H9 (cell line): ENCODE results near the gene ACAD9. TPM values are rescaled to one million over a fixed set of nuclear protein-coding genes. Genes with fewer than 3 reads are reported as not detected.

Experiments used
- DNase-seq: peaks from one replicate; pipeline ENCODE4 v3.0.0-alpha.2; 2017
- H2AFZ ChIP-seq: one replicate; pipeline ENCODE4 v1.6.1; 2013; ENCODE audit warnings: mild to moderate bottlenecking, low read length, control low read depth, moderate library complexity
- H2AK5ac ChIP-seq: 2 replicates; pipeline ENCODE4 v1.6.1; 2013; ENCODE audit warnings: low read length, control low read depth, mixed read lengths; ENCODE audit not compliant: insufficient read length
- H2BK120ac ChIP-seq: one replicate; pipeline ENCODE4 v1.6.1; 2013; ENCODE audit warnings: low read depth, mild to moderate bottlenecking, low read length, control low read depth, inconsistent platforms; ENCODE audit not compliant: poor library complexity, severe bottlenecking
- H2BK12ac ChIP-seq: 2 replicates; pipeline ENCODE4 v1.6.1; 2013; ENCODE audit warnings: low read length, control low read depth, mixed read lengths, low read depth; ENCODE audit not compliant: insufficient read length
- H2BK15ac ChIP-seq: 2 replicates; pipeline ENCODE4 v1.6.1; 2013; ENCODE audit warnings: low read depth, low read length, control low read depth
- H2BK20ac ChIP-seq: one replicate; pipeline ENCODE4 v1.6.1; 2013; ENCODE audit warnings: low read depth, mild to moderate bottlenecking, low read length, control low read depth, inconsistent platforms; ENCODE audit not compliant: poor library complexity, severe bottlenecking
- H2BK5ac ChIP-seq: 2 replicates; pipeline ENCODE4 v1.6.1; 2013; ENCODE audit warnings: low read length, control low read depth, mixed read lengths; ENCODE audit not compliant: insufficient read length
- H3K14ac ChIP-seq: 2 replicates; pipeline ENCODE4 v1.6.1; 2013; ENCODE audit warnings: low read length, control low read depth; ENCODE audit not compliant: insufficient read depth
- H3K18ac ChIP-seq: 2 replicates; pipeline ENCODE4 v1.6.1; 2013; ENCODE audit warnings: low read depth, mild to moderate bottlenecking, mixed read lengths, low read length, control low read depth; ENCODE audit not compliant: insufficient read length
- H3K23ac ChIP-seq: 2 replicates; pipeline ENCODE4 v1.6.1; 2013; ENCODE audit warnings: low read length, control low read depth, mixed read lengths, low read depth; ENCODE audit not compliant: insufficient read length
- H3K23me2 ChIP-seq: 2 replicates; pipeline ENCODE4 v1.6.1; 2013; ENCODE audit warnings: low read depth, mild to moderate bottlenecking, mixed read lengths, low read length, control low read depth; ENCODE audit not compliant: insufficient read length, poor library complexity, severe bottlenecking
- H3K27ac ChIP-seq: 2 replicates; pipeline ENCODE4 v1.5.1; 2013; ENCODE audit warnings: low read length, control low read depth, mixed read lengths, low read depth; ENCODE audit not compliant: insufficient read length
- H3K27me3 ChIP-seq: 2 replicates; pipeline ENCODE4 v1.6.1; 2013; ENCODE audit warnings: low read length, control low read depth, inconsistent platforms; ENCODE audit not compliant: insufficient read depth
- H3K4ac ChIP-seq: 2 replicates; pipeline ENCODE4 v1.6.1; 2013; ENCODE audit warnings: low read depth, mild to moderate bottlenecking, control low read depth, inconsistent platforms, low read length, moderate library complexity
- H3K4me1 ChIP-seq: 2 replicates; pipeline ENCODE4 v1.6.1; 2013; ENCODE audit warnings: low read length, control low read depth, inconsistent platforms; ENCODE audit not compliant: insufficient read depth
- H3K4me2 ChIP-seq: 2 replicates; pipeline ENCODE4 v1.6.1; 2013; ENCODE audit warnings: low read length, control low read depth, mixed read lengths; ENCODE audit not compliant: insufficient read length, insufficient read depth
- H3K56ac ChIP-seq: 2 replicates; pipeline ENCODE4 v1.6.1; 2013; ENCODE audit warnings: low read depth, mild to moderate bottlenecking, mixed read lengths, low read length, control low read depth; ENCODE audit not compliant: insufficient read length
- H3K79me1 ChIP-seq: 2 replicates; pipeline ENCODE4 v1.6.1; 2013; ENCODE audit warnings: low read depth, mild to moderate bottlenecking, moderate library complexity, low read length, control low read depth, inconsistent platforms; ENCODE audit not compliant: insufficient read depth, poor library complexity, severe bottlenecking
- H3K79me2 ChIP-seq: 2 replicates; pipeline ENCODE4 v1.6.1; 2013; ENCODE audit warnings: low read length, control low read depth, inconsistent platforms; ENCODE audit not compliant: insufficient read depth
- H3K9ac ChIP-seq: 2 replicates; pipeline ENCODE4 v1.6.1; 2013; ENCODE audit warnings: low read length, control low read depth, mixed read lengths; ENCODE audit not compliant: insufficient read length; ENCODE audit errors: extremely low read depth
- H3K9me3 ChIP-seq: one replicate; pipeline ENCODE4 v1.6.1; 2013; ENCODE audit warnings: low read depth, low read length, inconsistent platforms; ENCODE audit not compliant: control insufficient read depth
- H3T11ph ChIP-seq: one replicate; pipeline ENCODE4 v1.6.1; 2013; ENCODE audit warnings: mild to moderate bottlenecking, low read length, control low read depth, inconsistent platforms
- H4K20me1 ChIP-seq: one replicate; pipeline ENCODE4 v1.6.1; 2013; ENCODE audit not compliant: control insufficient read depth, insufficient read length, insufficient read depth
- H4K5ac ChIP-seq: 2 replicates; pipeline ENCODE4 v1.6.1; 2013; ENCODE audit warnings: low read depth, mild to moderate bottlenecking, mixed read lengths, low read length, control low read depth; ENCODE audit not compliant: insufficient read length
- H4K8ac ChIP-seq: replicated peaks from 2 replicates; pipeline ENCODE4 v1.6.1; 2013; ENCODE audit warnings: low read length, control low read depth, mixed read lengths, low read depth; ENCODE audit not compliant: insufficient read length
- H4K91ac ChIP-seq: 2 replicates; pipeline ENCODE4 v1.6.1; 2013; ENCODE audit warnings: low read depth, mild to moderate bottlenecking, moderate library complexity, mixed read lengths, low read length, control low read depth; ENCODE audit not compliant: insufficient read length
- H3K27ac Mint-ChIP-seq, 3 experiments: 2 replicates in 2 of 3; 3 replicates in 1 of 3; pipeline ENCODE4 v1.8.0; 2020 to 2021; ENCODE audit warnings: mixed read lengths in 3 of 3, mild to moderate bottlenecking in 1 of 3, moderate library complexity in 1 of 3
- H3K27me3 Mint-ChIP-seq: 2 replicates; pipeline ENCODE4 v1.8.0; 2021; ENCODE audit warnings: low read depth, mild to moderate bottlenecking, moderate library complexity, mixed read lengths
- H3K36me3 Mint-ChIP-seq, 3 experiments: 2 replicates in 2 of 3; 3 replicates in 1 of 3; pipeline ENCODE4 v1.8.0; 2020 to 2021; ENCODE audit warnings: low read depth in 3 of 3, mixed read lengths in 3 of 3; ENCODE audit not compliant: insufficient read depth in 1 of 3
- H3K4me1 Mint-ChIP-seq, 2 experiments: 2 replicates each; pipeline ENCODE4 v1.8.0; 2020; ENCODE audit warnings: mixed read lengths in 2 of 2
- H3K4me3 Mint-ChIP-seq, 2 experiments: 2 replicates in 1 of 2; 3 replicates in 1 of 2; pipeline ENCODE4 v1.8.0; 2020 to 2021; ENCODE audit warnings: mild to moderate bottlenecking in 2 of 2, mixed read lengths in 2 of 2, moderate library complexity in 1 of 2
- H3K9me3 Mint-ChIP-seq, 2 experiments: 2 replicates in 1 of 2; 3 replicates in 1 of 2; pipeline ENCODE4 v1.8.0; 2020; ENCODE audit warnings: mild to moderate bottlenecking in 2 of 2, mixed read lengths in 2 of 2, moderate library complexity in 1 of 2
- CTCF ChIP-seq: fragments of 200-600 bp; sonication (generic); conservative IDR thresholded peaks from 3 replicates; pipeline ENCODE4 v1.8.0; 2021; ENCODE audit warnings: antibody characterized with exemption, mild to moderate bottlenecking
- WGBS: extraction: QIAGEN DNeasy Blood & Tissue Kit; methylation state at CpG from one replicate; pipeline ENCODE4 v1.1.7; 2013; ENCODE audit warnings: missing lambda C conversion rate, low lambda C conversion rate, mixed read lengths; ENCODE audit not compliant: insufficient read length; ENCODE audit errors: extremely low coverage; 5-methylcytosine and 5-hydroxymethylcytosine counted together
- total RNA-seq: library from RNA; stranded (reverse); gene quantifications from 2 replicates; pipeline ENCODE4 v1.2.1, GENCODE V29; 2021

ACAD9 gene
- total RNA-seq, 1 experiment from 2014 or later, result 43.1 TPM

GRCh38 chr3:128919988-128920387, 40.6 kb downstream of the ACAD9 start:
- H3K36me3 Mint-ChIP-seq, result peaks cover 68 to 91% (median 78%) of the 10 kb centered on the region in 3 experiments
- Histone ChIP-seq H2AFZ (no peak overlapping the region), H3K4me1 (no peaks in the 10 kb centered on the region), H3K18ac (no peak overlapping the region), H2BK120ac (no peak overlapping the region), H3K27me3 (no peaks in the 10 kb centered on the region), H3K79me1 (no peaks in the 10 kb centered on the region), H2BK20ac (no peak overlapping the region), H3K14ac (no peak overlapping the region), H2AK5ac (no peak overlapping the region), H4K91ac (no peak overlapping the region), H2BK5ac (no peak overlapping the region), H2BK15ac (no peak overlapping the region), H4K5ac (no peak overlapping the region), H4K8ac (no peak overlapping the region), H3K56ac (no peak overlapping the region), H3K79me2 (no peaks in the 10 kb centered on the region), H3K27ac (no peak overlapping the region), H4K20me1 (no peaks in the 10 kb centered on the region), H3K4me2 (no peak overlapping the region), H3K9ac (no peak overlapping the region), H2BK12ac (no peak overlapping the region), H3K4ac (no peak overlapping the region), H3K9me3 (peaks cover 39% of the 10 kb centered on the region), H3T11ph (no peak overlapping the region), H3K23me2 (no peaks in the 10 kb centered on the region), H3K23ac (no peak overlapping the region)
- H3K9me3 Mint-ChIP-seq, result peaks cover 69 to 74% of the 10 kb centered on the region in 2 experiments
- no peak overlapping the region for H3K27ac Mint-ChIP-seq
- peaks cover 53% of the 10 kb centered on the region for H3K27me3 Mint-ChIP-seq
- H3K4me1 Mint-ChIP-seq, result no peaks in the 10 kb centered on the region
- no peak for DNase-seq
- no peak for TF ChIP-seq CTCF
- WGBS, result no CpG with 5 or more reads among the region's 1 CpG
- no peak overlapping the region for H3K4me3 Mint-ChIP-seq
